Stimulated activated naive CD8-positive, alpha-beta T cell treated with anti-CD3 and anti-CD28 coated beads, Interleukin-15, Interleukin-2, amounts not matched to agents 100 U/mL and 50 U/mL, for 24 hours (primary cell): Measurements from ENCODE around the gene ARCN1.

Experiments used
- ATAC-seq: fragments of 150-1000 bp; cut with Tn5 transposase; one replicate; pipeline ENCODE4 v1.10.0; 2021
- DNase-seq: peaks from one replicate; pipeline ENCODE4 v3.0.0; 2021

The ARCN1 gene

GRCh38 chr11:118572061-118572980 lies at the start of gene ARCN1:
Gene ARCN1 (plus strand): TSS chr11:118572409. CDS start chr11:118572548, 139 bp downstream.
- DNase-seq = peak; percentile 80

GRCh38 chr11:118522571-118523072 lies 49.6 kb upstream of the ARCN1 start:
- no peak for DNase-seq
- ATAC-seq = no peak

More at GRCh38 chr11:118572061-118572980, at the start of gene ARCN1:
- ATAC-seq = peak; percentile 79

GRCh38 chr11:118524356-118524755 lies 47.9 kb upstream of the ARCN1 start:
- ATAC-seq = no peak
- DNase-seq = no peak

- ATAC-seq = no peak
- no peak for DNase-seq
Measured at GRCh38 chr11:118524757-118525470, 47.3 kb upstream of the ARCN1 start.

GRCh38 chr11:118526688-118527087 lies 45.5 kb upstream of the ARCN1 start:
- ATAC-seq = no peak
- DNase-seq = no peak

GRCh38 chr11:118527109-118527508 lies 45.1 kb upstream of the ARCN1 start, which contains the start of gene TTC36:
Gene TTC36 (plus strand): TSS chr11:118527474. CDS start chr11:118527495, 21 bp downstream.
- no peak for ATAC-seq
- DNase-seq = no peak

- ATAC-seq (no peak), DNase-seq (no peak)
Measured at GRCh38 chr11:118528511-118528910, 43.7 kb upstream of the ARCN1 start.

GRCh38 chr11:118529584-118530175 lies 42.5 kb upstream of the ARCN1 start:
- no peak for ATAC-seq
- DNase-seq = no peak

- ATAC-seq (no peak), DNase-seq (no peak)
Measured at GRCh38 chr11:118530180-118530682, 42.0 kb upstream of the ARCN1 start.

- ATAC-seq = peak; percentile 78
- DNase-seq = peak; percentile 79
Measured at GRCh38 chr11:118530683-118531596, 41.3 kb upstream of the ARCN1 start, which contains the start of gene TMEM25. Gene TMEM25 (plus strand): TSS chr11:118531192. CDS start chr11:118531802, 610 bp downstream.

- DNase-seq (no peak), ATAC-seq (no peak)
Measured at GRCh38 chr11:118531597-118532084, 40.6 kb upstream of the ARCN1 start.

- DNase-seq (no peak), ATAC-seq (no peak)
Measured at GRCh38 chr11:118532091-118532490, 40.1 kb upstream of the ARCN1 start.

GRCh38 chr11:118532852-118533768 lies 39.1 kb upstream of the ARCN1 start:
- DNase-seq (no peak), ATAC-seq (no peak)

- ATAC-seq (no peak), DNase-seq (no peak)
Measured at GRCh38 chr11:118533769-118534729, 38.2 kb upstream of the ARCN1 start.

- ATAC-seq (no peak), DNase-seq (no peak)
Measured at GRCh38 chr11:118535261-118535660, 36.9 kb upstream of the ARCN1 start.

GRCh38 chr11:118536726-118537125 lies 35.5 kb upstream of the ARCN1 start:
- no peak for ATAC-seq
- no peak for DNase-seq

- no peak for DNase-seq
- no peak for ATAC-seq
Measured at GRCh38 chr11:118537409-118537980, 34.7 kb upstream of the ARCN1 start.

- no peak for ATAC-seq
- no peak for DNase-seq
Measured at GRCh38 chr11:118544010-118544646, 28.1 kb upstream of the ARCN1 start.
